Stomach (tissue), 4 donors: ENCODE data around the gene SOX12.

Source experiments
- CTCF ChIP-seq, 7 experiments: fragments of 450-650 bp in 4 of 7; fragments of 200-600 bp in 3 of 7; sonication (generic) in 3 of 7; IDR thresholded peaks; one replicate each; pipeline ENCODE4 v1.5.1; 2016 to 2019; ENCODE audit warnings: antibody characterized with exemption in 7 of 7, control low read depth in 2 of 7, mild to moderate bottlenecking in 1 of 7
- POLR2A ChIP-seq, 4 donors: fragments of 450-650 bp; IDR thresholded peaks; one replicate each; pipeline ENCODE4 v1.6.1; 2016; ENCODE audit warnings: antibody characterized with exemption in 4 of 4, control low read depth in 2 of 4, mild to moderate bottlenecking in 1 of 4, moderate library complexity in 1 of 4

GRCh38 chr20:364905-365794, 39.8 kb downstream of the SOX12 start:
- TF ChIP-seq CTCF (IDR thresholded peaks at IDR 0.05) (no peak), POLR2A (IDR thresholded peaks at IDR 0.05) (no peak)
